ENCODE results near the gene PDE2A. TPM values are rescaled to one million over a fixed set of nuclear protein-coding genes. Genes with fewer than 3 reads are reported as not detected.
A peak's percentile ranks its signal among the peaks of the same experiment; 100 is the strongest.

Gene PDE2A
- total RNA-seq, result 42.0 TPM
- 12.6 TPM for polyA plus RNA-seq (ENCODE audit: insufficient read depth, low read depth, low replicate concordance)
- long read RNA-seq, donor 1, result 0 reads
- long read RNA-seq, donor 2, result 0 reads
- long read RNA-seq, donor 3, result 0 reads
- long read RNA-seq, donor 4, full-length matches to known transcripts, result 1 of 1 reads
- long read RNA-seq, donor 4, partial matches to known transcripts, result 0 of 1 reads
- long read RNA-seq, donor 4, other reads (novel, unspliced or antisense), result 0 of 1 reads
- long read RNA-seq, donor 5, result 0 reads
- long read RNA-seq, donor 6, result 0 reads
- long read RNA-seq, donor 7, full-length matches to known transcripts, result 3 of 24 reads
- long read RNA-seq, donor 7, partial matches to known transcripts, result 7 of 24 reads
- long read RNA-seq, donor 7, other reads (novel, unspliced or antisense), result 14 of 24 reads
- long read RNA-seq, donor 8, result 0 reads
- long read RNA-seq, donor 9, result 0 reads
- long read RNA-seq, donor 10, result 0 reads

GRCh38 chr11:72673943-72674828 is at the start of gene PDE2A:
Gene PDE2A, minus strand, starts transcription at chr11:72674422. Its CDS starts 215 bp downstream, at chr11:72674207.
- no peak within 1 kb of the TSS for H3K27ac ChIP-seq (ENCODE audit: low read depth in 2 of 2, low read length in 2 of 2)
- TF ChIP-seq CTCF (IDR thresholded peaks at IDR 0.05; ENCODE audit: borderline replicate concordance, extremely low read depth, insufficient read depth), result no peak
- no peaks in the 10 kb centered on the region for H3K9me3 ChIP-seq (ENCODE audit: control insufficient read depth in 2 of 3, insufficient read depth in 1 of 3, low read length in 3 of 3)
- intact Hi-C loops (cut with DNase I), result no loop called here
- H3K9ac ChIP-seq (ENCODE audit: low read length in 3 of 3), result no peak within 1 kb of the TSS
- no peaks in the 10 kb centered on the region for H3K4me1 ChIP-seq (ENCODE audit: control insufficient read depth in 2 of 3, insufficient read depth in 2 of 3, low read depth in 1 of 3, low read length in 3 of 3)
- no peaks in the 10 kb centered on the region for H3K36me3 ChIP-seq (ENCODE audit: control insufficient read depth in 2 of 3, insufficient read depth in 3 of 3, low read length in 3 of 3)
- peak in 1 of 5 donors; percentile 62 for DNase-seq
- no peak within 1 kb of the TSS for H3K4me3 ChIP-seq (ENCODE audit: low read length in 3 of 3)
- no peak for FAIRE-seq
- H3K27me3 ChIP-seq (ENCODE audit: control insufficient read depth, insufficient read depth, low read length), result peaks cover 8% of the 10 kb centered on the region

GRCh38 chr11:72723508-72723907 is 49.3 kb upstream of the PDE2A start:
- peak overlapping the region in 1 of 3 donors; percentile 43 for H3K9ac ChIP-seq (ENCODE audit: low read length in 3 of 3)
- no peaks in the 10 kb centered on the region for H3K9me3 ChIP-seq (ENCODE audit: control insufficient read depth in 2 of 3, insufficient read depth in 1 of 3, low read length in 3 of 3)
- no peaks in the 10 kb centered on the region for H3K36me3 ChIP-seq (ENCODE audit: control insufficient read depth in 2 of 3, insufficient read depth in 3 of 3, low read length in 3 of 3)
- DNase-seq (peak in 1 of 5 donors; percentile 43), FAIRE-seq (no peak)
- H3K27ac ChIP-seq (ENCODE audit: low read depth in 2 of 2, low read length in 2 of 2), result peak overlapping the region; percentile 47 to 92
- intact Hi-C loops (cut with DNase I), result loop anchor here (10.0 kb wide), 1 partner anchor 451 kb away; no protein-coding TSS in a partner anchor
- no peak for TF ChIP-seq CTCF (IDR thresholded peaks at IDR 0.05; ENCODE audit: borderline replicate concordance, extremely low read depth, insufficient read depth)
- H3K4me1 ChIP-seq (ENCODE audit: control insufficient read depth in 2 of 3, insufficient read depth in 2 of 3, low read depth in 1 of 3, low read length in 3 of 3), result peaks cover 4 to 43% (median 17%) of the 10 kb centered on the region in 3 donors
- no peak overlapping the region for H3K4me3 ChIP-seq (ENCODE audit: low read length in 3 of 3)
- H3K27me3 ChIP-seq (ENCODE audit: control insufficient read depth, insufficient read depth, low read length), result no peaks in the 10 kb centered on the region

- peak overlapping the region; percentile 84 to 98 (median 92) for H3K9ac ChIP-seq (ENCODE audit: low read length in 3 of 3)
- no peaks in the 10 kb centered on the region for H3K36me3 ChIP-seq (ENCODE audit: control insufficient read depth in 2 of 3, insufficient read depth in 3 of 3, low read length in 3 of 3)
- peaks cover 4 to 50% (median 17%) of the 10 kb centered on the region in 3 donors for H3K4me1 ChIP-seq (ENCODE audit: control insufficient read depth in 2 of 3, insufficient read depth in 2 of 3, low read depth in 1 of 3, low read length in 3 of 3)
- FAIRE-seq, result no peak
- DNase-seq, result peak; percentile 92 to 97 (median 95)
- H3K4me3 ChIP-seq (ENCODE audit: low read length in 3 of 3), result peak overlapping the region; percentile 83 to 98 (median 87)
- TF ChIP-seq CTCF (IDR thresholded peaks at IDR 0.05; ENCODE audit: borderline replicate concordance, extremely low read depth, insufficient read depth), result no peak
- peak overlapping the region; percentile 92 to 93 for H3K27ac ChIP-seq (ENCODE audit: low read depth in 2 of 2, low read length in 2 of 2)
- no peaks in the 10 kb centered on the region for H3K9me3 ChIP-seq (ENCODE audit: control insufficient read depth in 2 of 3, insufficient read depth in 1 of 3, low read length in 3 of 3)
- H3K27me3 ChIP-seq (ENCODE audit: control insufficient read depth, insufficient read depth, low read length), result no peaks in the 10 kb centered on the region
- intact Hi-C loops (cut with DNase I), result loop anchor here (10.0 kb wide), 1 partner anchor 453 kb away; no protein-coding TSS in a partner anchor
These were observed 48.0 kb upstream of the PDE2A start for GRCh38 chr11:72722050-72722748.
